Bronchial epithelial cell (primary cell): Measurements from ENCODE around the gene DISC1. TPM values are rescaled to one million over a fixed set of nuclear protein-coding genes. Genes with fewer than 3 reads are reported as not detected.

Source experiments
- DNase-seq: peaks from one replicate; pipeline ENCODE4 v3.0.0-alpha.2; 2010; ENCODE audit warnings: low read depth
- FAIRE-seq: peaks from 2 replicates; lab custom pipeline; 2011; peaks lifted over from hg19 to GRCh38; lab: Jason Lieb, UNC
- H3K27me3 ChIP-seq: 2 replicates; pipeline ENCODE4 v1.5.1; 2011; ENCODE audit warnings: low read length; ENCODE audit not compliant: control insufficient read depth, insufficient read depth
- H3K36me3 ChIP-seq: 2 replicates; pipeline ENCODE4 v1.5.1; 2011; ENCODE audit warnings: low read length; ENCODE audit not compliant: control insufficient read depth, insufficient read depth
- H3K4me3 ChIP-seq: 2 replicates; pipeline ENCODE4 v1.5.1; 2011; ENCODE audit warnings: mild to moderate bottlenecking, low read depth, low read length, control low read depth
- CTCF ChIP-seq: IDR thresholded peaks from 2 replicates; pipeline ENCODE4 v1.5.1; 2011; ENCODE audit warnings: mild to moderate bottlenecking, moderate library complexity, low read length, control low read depth, inconsistent platforms; ENCODE audit not compliant: insufficient read depth, severe bottlenecking
- total RNA-seq: library from RNA; depleted of rRNA; stranded (reverse); fragments of >200 nt; gene quantifications from 2 replicates; pipeline ENCODE4 v1.2.1, GENCODE V29; 2014

DISC1 gene
- total RNA-seq, 1 donor from 2014 or later: 0.79 TPM

GRCh38 chr1:231882790-231883189 is 256.2 kb downstream of the DISC1 start:
- no peak for TF ChIP-seq CTCF
- H3K4me3 ChIP-seq: no peak overlapping the region
- no peak for FAIRE-seq
- H3K27me3 ChIP-seq: no peaks in the 10 kb centered on the region
- no peak for DNase-seq
- no peaks in the 10 kb centered on the region for H3K36me3 ChIP-seq

DNA sequence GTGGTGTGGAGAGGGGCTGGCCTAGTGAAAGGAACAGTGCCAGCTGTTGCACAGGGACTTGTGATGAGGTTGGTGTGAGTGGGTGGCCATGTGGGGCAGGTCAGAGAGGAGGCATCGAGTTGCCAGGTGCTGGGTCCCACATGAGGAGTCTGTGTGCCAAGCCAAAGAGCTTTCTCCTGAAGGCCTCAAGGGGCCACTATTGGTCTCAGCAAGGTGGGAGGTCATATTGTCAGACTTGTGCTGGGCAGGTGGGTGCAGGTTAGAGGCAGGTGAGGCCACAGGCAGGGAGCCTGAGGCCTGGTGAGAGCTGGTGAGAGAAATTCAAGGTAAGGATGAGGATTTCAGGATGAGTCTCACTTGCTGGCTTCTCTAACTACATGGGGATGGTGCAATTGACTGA is 256.8 kb downstream of the DISC1 start:
- peak; percentile 10 for TF ChIP-seq CTCF

GRCh38 chr1:231885209-231885854 is 258.7 kb downstream of the DISC1 start:
- no peaks in the 10 kb centered on the region for H3K27me3 ChIP-seq
- no peak overlapping the region for H3K4me3 ChIP-seq
- no peak for TF ChIP-seq CTCF
- DNase-seq (no peak), FAIRE-seq (no peak)
- no peaks in the 10 kb centered on the region for H3K36me3 ChIP-seq

More for the DNA sequence above, 256.8 kb downstream of the DISC1 start:
- FAIRE-seq: no peak
- Histone ChIP-seq H3K27me3 (no peaks in the 10 kb centered on the region), H3K4me3 (no peak overlapping the region), H3K36me3 (no peaks in the 10 kb centered on the region)
- no peak for DNase-seq

DNA sequence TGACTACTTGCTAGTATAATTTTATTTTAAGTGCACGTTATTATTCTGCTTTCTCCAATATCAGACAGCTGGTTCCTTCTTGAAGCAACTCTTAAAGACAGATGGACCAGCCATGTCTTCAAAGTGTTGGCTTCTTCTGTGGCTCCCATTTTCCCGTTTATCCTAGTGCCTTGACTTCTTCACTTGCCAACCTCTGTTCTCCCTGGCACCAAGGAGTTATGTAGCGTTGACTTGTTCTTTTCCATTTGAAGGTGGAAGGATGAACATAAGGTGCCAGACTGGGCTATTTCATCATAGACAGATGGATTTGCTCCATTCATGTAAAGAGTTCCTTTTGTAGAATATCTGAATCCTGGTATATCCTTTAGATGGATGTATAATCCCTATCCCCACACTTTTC is 260.6 kb downstream of the DISC1 start:
- H3K36me3 ChIP-seq: no peaks in the 10 kb centered on the region
- DNase-seq: no peak
- no peaks in the 10 kb centered on the region for H3K27me3 ChIP-seq
- no peak for FAIRE-seq
- H3K4me3 ChIP-seq: no peak overlapping the region
- TF ChIP-seq CTCF: no peak

- Histone ChIP-seq H3K27me3 (no peaks in the 10 kb centered on the region), H3K36me3 (no peaks in the 10 kb centered on the region), H3K4me3 (no peak overlapping the region)
- TF ChIP-seq CTCF: no peak
- FAIRE-seq: no peak
- DNase-seq: no peak
These were observed 261.3 kb downstream of the DISC1 start for GRCh38 chr1:231887866-231888265.

- Histone ChIP-seq H3K4me3 (no peak overlapping the region), H3K36me3 (no peaks in the 10 kb centered on the region), H3K27me3 (no peaks in the 10 kb centered on the region)
- TF ChIP-seq CTCF: no peak
- FAIRE-seq (no peak), DNase-seq (no peak)
These were observed 264.2 kb downstream of the DISC1 start for GRCh38 chr1:231890791-231891190.
